Thymus (tissue), 11 donors: ENCODE measurements around the gene VSTM2B. TPM values are rescaled to one million over a fixed set of nuclear protein-coding genes. Genes with fewer than 3 reads are reported as not detected.
A peak's percentile ranks its signal among the peaks of the same experiment; 100 is the strongest.

Source experiments
- DNase-seq, 9 donors: peaks; one replicate each; pipeline ENCODE4 v3.0.0-alpha.2; 2013; ENCODE audit warnings: low spot score in 9 of 9, low read depth in 6 of 9, missing footprints in 1 of 9
- H3K27ac ChIP-seq, 2 donors: one replicate each; pipeline ENCODE4 v1.5.1; 2013; ENCODE audit warnings: control low read depth in 1 of 2, low read depth in 1 of 2, low read length in 1 of 2, mild to moderate bottlenecking in 1 of 2, moderate library complexity in 1 of 2
- H3K27me3 ChIP-seq, 2 donors: one replicate each; pipeline ENCODE4 v1.5.1; 2013; ENCODE audit warnings: low read length in 1 of 2; ENCODE audit not compliant: control insufficient read depth in 2 of 2, insufficient read depth in 1 of 2
- H3K36me3 ChIP-seq, 2 donors: one replicate each; pipeline ENCODE4 v1.5.1; 2013; ENCODE audit warnings: low read length in 1 of 2, mild to moderate bottlenecking in 1 of 2, moderate library complexity in 1 of 2; ENCODE audit not compliant: control insufficient read depth in 2 of 2, insufficient read depth in 2 of 2
- H3K4me1 ChIP-seq, 2 donors: one replicate each; pipeline ENCODE4 v1.5.1; 2013; ENCODE audit warnings: low read length in 2 of 2; ENCODE audit not compliant: control insufficient read depth in 2 of 2, insufficient read depth in 2 of 2
- H3K4me3 ChIP-seq, 2 donors: one replicate each; pipeline ENCODE4 v1.5.1; 2013; ENCODE audit warnings: low read length in 2 of 2, control low read depth in 1 of 2, mild to moderate bottlenecking in 1 of 2
- H3K9me3 ChIP-seq, 2 donors: one replicate each; pipeline ENCODE4 v1.5.1; 2013; ENCODE audit warnings: low read length in 1 of 2, mild to moderate bottlenecking in 1 of 2; ENCODE audit not compliant: control insufficient read depth in 2 of 2, insufficient read depth in 1 of 2
- WGBS: extraction: QIAGEN DNeasy Blood & Tissue Kit; methylation state at CpG from one replicate; pipeline ENCODE4 v1.1.7; 2013; 5-methylcytosine and 5-hydroxymethylcytosine counted together
- polyA plus RNA-seq: library from polyadenylated mRNA; stranded (reverse); fragments of 200-250 nt; gene quantifications from one replicate; pipeline ENCODE4 v1.2.3, GENCODE V29; 2013
- total RNA-seq: library from RNA; stranded (reverse); fragments of 120-200 nt; gene quantifications from one replicate; pipeline ENCODE4 v1.2.4, GENCODE V29; 2013
- donor health status: healthy.

Gene VSTM2B
- total and polyA plus RNA-seq, 2 donors, result 0.16 TPM; not detected in 1

- no peaks in the 10 kb centered on the region for H3K36me3 ChIP-seq
- no peaks in the 10 kb centered on the region for H3K4me1 ChIP-seq
- no peak overlapping the region for H3K4me3 ChIP-seq
- 83% methylated on average over 3 of the region's 3 CpGs for WGBS
- no peaks in the 10 kb centered on the region for H3K9me3 ChIP-seq
- peaks cover 3 to 32% of the 10 kb centered on the region in 2 donors for H3K27me3 ChIP-seq
- H3K27ac ChIP-seq, result no peak overlapping the region
- no peak for DNase-seq
Measured at GRCh38 chr19:29598496-29598895, 72.7 kb downstream of the VSTM2B start.

- Histone ChIP-seq H3K27ac (no peak overlapping the region), H3K4me1 (peaks cover 11 to 13% of the 10 kb centered on the region in 2 donors), H3K36me3 (no peaks in the 10 kb centered on the region), H3K27me3 (peaks cover 0 to 3% of the 10 kb centered on the region in 2 donors), H3K9me3 (no peaks in the 10 kb centered on the region), H3K4me3 (no peak overlapping the region)
- no peak for DNase-seq
- 92% methylated on average over 5 of the region's 5 CpGs for WGBS
Measured at GRCh38 chr19:29603308-29603707, 77.5 kb downstream of the VSTM2B start.

DNA sequence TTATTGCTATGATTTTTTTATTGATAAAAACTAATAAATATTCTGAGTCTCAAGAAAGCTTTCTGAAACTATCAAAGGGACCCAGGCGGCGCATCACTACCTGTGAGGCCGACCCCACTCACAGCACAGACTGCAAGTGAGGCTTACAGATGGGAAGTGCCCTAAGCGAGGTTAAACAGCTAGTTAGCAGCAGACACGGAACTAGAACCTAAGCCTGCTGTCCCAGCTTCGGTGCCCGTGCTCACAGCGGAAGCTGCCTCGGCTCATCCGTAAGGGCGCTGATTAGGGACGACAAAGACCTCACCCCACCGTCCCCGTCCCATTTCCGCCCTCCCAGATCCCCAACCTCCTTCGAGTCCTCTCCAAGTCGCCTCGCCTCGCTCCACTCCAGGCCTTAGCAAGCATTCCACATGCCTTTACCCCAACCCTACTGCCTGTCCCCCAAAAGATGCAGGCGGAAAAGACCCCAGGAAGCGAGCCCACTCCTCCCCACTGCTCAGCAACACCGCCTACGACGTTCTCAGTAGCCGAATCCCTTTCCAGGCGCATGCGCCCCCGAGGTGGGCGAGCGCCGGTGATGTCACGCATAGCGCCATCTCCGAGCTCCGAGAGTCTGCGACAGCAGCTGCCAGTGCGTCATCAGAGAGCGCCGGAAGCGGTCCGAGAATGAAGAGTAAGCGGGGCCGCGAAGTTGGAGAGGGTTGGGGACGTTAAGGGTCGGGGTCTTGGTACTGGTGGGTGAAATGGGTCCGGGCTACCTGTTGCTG, 80.0 kb downstream of the VSTM2B start, which contains the start of gene POP4:
Gene POP4 (plus strand): TSS at position 631 of the 767 bp plus-strand sequence. CDS start 36 bp downstream, at position 667.
- WGBS, result under 1% methylated on average over 47 of the region's 47 CpGs
- H3K9me3 ChIP-seq, result no peaks in the 10 kb centered on the region
- peaks cover 11 to 17% of the 10 kb centered on the region in 2 donors for H3K4me1 ChIP-seq
- H3K27me3 ChIP-seq, result no peaks in the 10 kb centered on the region
- peaks cover 3 to 20% of the 10 kb centered on the region in 2 donors for H3K36me3 ChIP-seq
- DNase-seq, result peak; percentile 96 to 99 (median 99)
- H3K27ac ChIP-seq, result peak within 1 kb of the TSS; percentile 98 to 99
- H3K4me3 ChIP-seq, result peak within 1 kb of the TSS; percentile 82

DNA sequence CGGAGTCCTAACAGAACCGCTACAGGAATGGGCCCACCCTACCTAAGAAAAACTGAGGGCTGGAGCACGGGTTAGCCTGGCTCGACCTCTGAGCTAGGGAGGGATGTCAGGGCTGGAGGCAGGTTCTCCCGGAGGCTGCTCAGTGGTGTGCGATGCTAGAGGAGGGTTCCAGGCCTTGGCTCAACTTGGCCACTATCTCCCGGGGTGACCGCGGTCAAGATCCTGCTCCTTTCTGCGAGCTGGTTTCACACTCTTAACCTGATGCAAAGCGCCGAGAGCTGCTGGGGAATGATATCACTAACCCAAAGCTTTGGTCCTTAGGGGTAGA, 80.6 kb downstream of the VSTM2B start:
- H3K27me3 ChIP-seq, result no peaks in the 10 kb centered on the region
- peak overlapping the region; percentile 82 for H3K4me3 ChIP-seq
- DNase-seq, result no peak
- 3% methylated on average over 12 of the region's 12 CpGs for WGBS
- peaks cover 8 to 25% of the 10 kb centered on the region in 2 donors for H3K36me3 ChIP-seq
- peaks cover 11 to 17% of the 10 kb centered on the region in 2 donors for H3K4me1 ChIP-seq
- H3K9me3 ChIP-seq, result no peaks in the 10 kb centered on the region
- peak overlapping the region; percentile 83 to 99 for H3K27ac ChIP-seq

DNA sequence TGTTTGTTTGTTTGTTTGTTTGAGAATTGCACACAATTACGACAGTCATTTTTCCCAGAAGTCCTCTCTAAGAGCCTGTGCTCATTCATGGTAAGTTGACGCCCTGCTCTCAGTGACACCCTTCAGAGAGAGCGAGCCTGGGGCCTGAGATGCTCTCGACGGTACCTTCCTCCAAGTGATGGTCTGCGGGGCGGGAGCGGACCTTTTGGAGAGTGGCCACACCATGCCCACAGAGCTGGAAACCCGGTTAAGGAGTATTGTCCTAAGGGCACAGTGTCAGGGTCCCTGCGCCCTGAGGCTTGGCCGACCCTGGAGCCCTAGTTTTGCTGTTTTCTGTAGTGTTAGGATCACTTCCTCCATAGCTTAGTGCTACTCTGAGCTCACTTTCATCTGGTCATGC, 83.8 kb downstream of the VSTM2B start:
- H3K27ac ChIP-seq, result no peak overlapping the region
- peaks cover 11 to 17% of the 10 kb centered on the region in 2 donors for H3K4me1 ChIP-seq
- H3K9me3 ChIP-seq, result peaks cover 0 to 1% of the 10 kb centered on the region in 2 donors
- no peak for DNase-seq
- no peak overlapping the region for H3K4me3 ChIP-seq
- no peaks in the 10 kb centered on the region for H3K27me3 ChIP-seq
- 97% methylated on average over 11 of the region's 11 CpGs for WGBS
- peaks cover 39 to 53% of the 10 kb centered on the region in 2 donors for H3K36me3 ChIP-seq

- 91% methylated on average over 22 of the region's 22 CpGs for WGBS
- no peak overlapping the region for H3K27ac ChIP-seq
- peaks cover 45 to 53% of the 10 kb centered on the region in 2 donors for H3K36me3 ChIP-seq
- peaks cover 0 to 1% of the 10 kb centered on the region in 2 donors for H3K9me3 ChIP-seq
- no peaks in the 10 kb centered on the region for H3K27me3 ChIP-seq
- DNase-seq, result no peak
- no peak overlapping the region for H3K4me3 ChIP-seq
- H3K4me1 ChIP-seq, result peaks cover 8 to 15% of the 10 kb centered on the region in 2 donors
Measured at GRCh38 chr19:29610213-29610573, 84.4 kb downstream of the VSTM2B start.

DNA sequence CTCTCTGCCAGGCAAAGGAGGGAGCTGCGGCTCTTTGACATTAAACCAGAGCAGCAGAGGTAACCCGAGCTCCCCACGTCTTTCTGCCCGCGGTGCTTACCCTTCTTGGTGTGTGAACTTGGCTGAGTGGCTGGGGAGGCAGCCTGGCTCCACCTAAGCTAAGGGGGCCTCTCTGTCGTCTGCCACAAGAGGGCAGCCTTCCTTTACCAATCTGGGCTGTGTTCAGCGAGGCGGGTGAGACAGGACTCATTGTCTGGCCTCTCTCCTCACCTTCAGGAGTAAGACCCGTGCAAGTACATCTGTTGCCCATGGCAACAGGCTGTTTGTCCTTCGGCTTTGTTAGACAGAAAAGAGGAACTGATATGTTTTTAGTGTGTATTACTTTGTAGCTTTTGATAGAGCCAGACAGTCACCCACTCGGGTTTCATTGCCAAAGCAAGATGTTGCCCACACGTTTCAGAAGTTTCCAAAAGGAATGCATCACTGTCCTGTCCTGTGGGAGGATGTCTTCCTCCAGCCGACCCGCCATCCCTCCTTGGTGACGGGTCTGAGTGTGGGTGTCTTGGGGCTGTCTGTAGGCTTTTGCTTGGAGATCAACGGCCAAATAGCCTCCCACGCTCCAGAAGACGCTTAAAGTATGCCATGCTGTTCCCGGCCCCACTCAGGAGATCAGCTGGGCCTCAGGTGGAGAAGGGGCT, 84.9 kb downstream of the VSTM2B start:
- Histone ChIP-seq H3K4me1 (peaks cover 5 to 11% of the 10 kb centered on the region in 2 donors), H3K4me3 (no peak overlapping the region), H3K27ac (no peak overlapping the region), H3K36me3 (peaks cover 49 to 58% of the 10 kb centered on the region in 2 donors), H3K9me3 (peaks cover 0 to 1% of the 10 kb centered on the region in 2 donors), H3K27me3 (no peaks in the 10 kb centered on the region)
- DNase-seq, result peak; percentile 34 to 89 (median 80)
- WGBS, result 52% methylated on average over 19 of the region's 19 CpGs

DNA sequence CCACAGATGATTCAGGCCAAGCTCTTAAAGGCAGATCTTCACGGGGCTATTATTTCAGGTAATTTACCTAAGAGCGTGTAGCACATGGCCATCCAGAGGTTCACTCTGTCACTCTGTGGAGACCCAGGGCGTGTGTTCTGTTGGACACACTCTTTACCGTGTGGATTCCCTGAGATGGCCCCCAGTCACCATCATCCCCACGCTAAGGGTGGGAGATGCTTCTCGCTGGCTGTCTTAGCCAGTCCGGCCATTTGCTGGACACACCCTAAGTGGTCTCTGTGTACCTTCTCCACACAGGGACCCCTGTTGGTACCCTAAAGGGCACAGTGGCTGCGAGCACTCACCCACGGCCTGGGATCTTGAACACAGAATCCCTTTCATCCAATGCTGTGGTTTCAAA, 86.3 kb downstream of the VSTM2B start:
- Histone ChIP-seq H3K9me3 (peaks cover 0 to 1% of the 10 kb centered on the region in 2 donors), H3K27ac (no peak overlapping the region), H3K4me1 (peaks cover 0 to 5% of the 10 kb centered on the region in 2 donors), H3K4me3 (no peak overlapping the region), H3K36me3 (peaks cover 60 to 65% of the 10 kb centered on the region in 2 donors), H3K27me3 (no peaks in the 10 kb centered on the region)
- no peak for DNase-seq
- 99% methylated on average over 9 of the region's 9 CpGs for WGBS
